GM21529 (cell line): ENCODE results near the gene TNFAIP3.

Experiments used
- ATAC-seq: cut with Tn5 transposase; IDR thresholded peaks from one replicate; pipeline ENCODE4 v1.9.1; 2021; ENCODE audit not compliant: unreplicated experiment

The TNFAIP3 gene

DNA sequence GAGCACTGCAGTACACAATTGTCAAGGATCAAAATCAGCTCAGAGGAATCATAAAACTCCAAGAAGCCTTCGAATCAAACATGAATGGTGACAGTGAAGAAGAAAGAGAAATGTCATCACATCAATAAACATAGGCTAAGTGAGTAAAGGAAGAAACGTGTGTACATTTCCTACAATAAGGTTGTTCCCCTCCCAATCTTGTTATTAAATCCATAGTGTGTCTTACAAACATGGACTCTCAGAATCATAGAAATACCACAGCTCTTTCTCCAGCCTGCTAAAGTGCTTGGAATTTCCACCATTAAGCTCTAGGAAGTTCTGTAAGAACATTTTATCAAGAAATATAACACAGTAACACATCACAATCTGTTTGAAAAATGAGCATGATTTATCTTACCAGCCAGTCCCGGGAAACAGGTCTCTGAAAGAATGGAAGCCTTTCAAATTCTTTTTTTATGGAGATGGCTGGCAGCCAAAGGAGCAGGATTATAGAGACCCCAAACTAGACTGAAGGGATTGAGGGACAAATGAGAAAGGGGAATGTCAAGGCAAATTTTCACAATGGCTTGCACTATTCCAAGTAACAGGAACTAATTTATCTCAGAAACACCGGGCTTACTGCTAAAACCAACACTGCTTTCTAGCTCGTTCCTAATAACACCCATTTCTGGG, 4.5 kb upstream of the TNFAIP3 start:
- ATAC-seq = no peak

GRCh38 chr6:137863091-137863797, 3.8 kb upstream of the TNFAIP3 start:
- ATAC-seq = no peak

DNA sequence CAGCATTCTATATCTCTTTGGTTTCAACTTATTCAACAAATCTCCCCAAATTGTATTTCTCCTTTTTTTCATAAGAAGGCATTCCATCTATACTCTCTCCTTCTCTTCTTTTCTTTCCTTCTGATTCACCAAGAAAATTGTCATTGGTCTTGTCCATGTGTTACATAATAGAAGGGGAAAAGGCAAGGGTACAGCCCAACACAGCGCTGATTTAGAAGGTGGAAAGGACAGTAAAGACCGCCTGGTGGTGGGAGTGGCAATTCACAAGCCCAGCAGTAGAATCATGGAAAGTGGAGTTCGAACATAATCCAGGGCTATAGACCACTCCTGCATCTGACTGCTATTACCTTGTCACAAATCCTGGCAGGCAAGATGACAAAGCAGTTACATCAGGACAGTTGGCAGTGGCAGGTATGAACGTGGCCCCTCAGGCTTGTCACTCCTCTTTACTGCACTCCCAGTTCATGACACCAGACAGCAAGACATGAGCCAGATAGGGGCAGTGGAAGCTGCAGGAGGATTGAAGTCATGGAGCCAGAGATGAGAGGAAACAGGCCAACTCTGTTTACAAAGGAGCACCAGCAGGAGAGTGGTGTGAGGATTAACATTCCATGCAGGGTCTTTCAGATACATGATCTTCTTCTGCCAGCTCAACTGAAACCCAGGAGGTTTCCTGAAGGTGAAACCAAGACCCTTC, 2.1 kb upstream of the TNFAIP3 start:
- no peak for ATAC-seq

DNA sequence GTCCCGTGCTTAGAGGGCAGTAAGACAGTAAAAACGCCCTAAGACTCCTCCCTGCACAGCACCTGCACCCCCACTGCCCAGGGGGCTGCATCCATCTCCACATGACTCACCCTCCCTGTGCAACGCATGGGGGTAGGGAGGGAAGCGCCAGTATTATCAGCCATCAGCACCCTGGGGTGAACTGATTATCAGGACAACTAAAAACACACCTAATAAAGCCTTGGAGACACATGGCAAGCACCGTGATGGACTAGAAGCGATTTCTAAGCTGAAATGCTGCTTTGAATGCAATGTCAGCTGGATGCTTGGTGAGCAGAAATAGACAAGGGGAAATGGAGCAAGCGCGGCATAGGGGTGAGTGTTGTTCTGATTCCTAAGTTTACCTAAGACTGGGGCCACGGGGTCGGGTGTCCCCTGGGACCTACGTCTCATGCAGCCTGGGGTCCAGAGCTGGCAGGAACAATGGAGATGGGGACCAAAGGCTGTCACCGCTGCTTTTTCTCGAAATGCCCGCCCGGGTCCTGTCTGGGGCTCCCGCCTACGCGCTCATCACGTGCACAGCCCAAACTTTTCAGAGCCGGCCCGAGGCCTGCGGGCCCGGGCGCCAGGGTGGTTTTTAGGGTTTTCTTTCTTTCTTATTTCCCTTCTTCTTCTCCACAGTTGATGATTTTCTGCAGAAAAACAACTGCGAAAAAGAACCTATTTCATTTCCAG, 702 bp upstream of the TNFAIP3 start:
- peak; percentile 31 for ATAC-seq

DNA sequence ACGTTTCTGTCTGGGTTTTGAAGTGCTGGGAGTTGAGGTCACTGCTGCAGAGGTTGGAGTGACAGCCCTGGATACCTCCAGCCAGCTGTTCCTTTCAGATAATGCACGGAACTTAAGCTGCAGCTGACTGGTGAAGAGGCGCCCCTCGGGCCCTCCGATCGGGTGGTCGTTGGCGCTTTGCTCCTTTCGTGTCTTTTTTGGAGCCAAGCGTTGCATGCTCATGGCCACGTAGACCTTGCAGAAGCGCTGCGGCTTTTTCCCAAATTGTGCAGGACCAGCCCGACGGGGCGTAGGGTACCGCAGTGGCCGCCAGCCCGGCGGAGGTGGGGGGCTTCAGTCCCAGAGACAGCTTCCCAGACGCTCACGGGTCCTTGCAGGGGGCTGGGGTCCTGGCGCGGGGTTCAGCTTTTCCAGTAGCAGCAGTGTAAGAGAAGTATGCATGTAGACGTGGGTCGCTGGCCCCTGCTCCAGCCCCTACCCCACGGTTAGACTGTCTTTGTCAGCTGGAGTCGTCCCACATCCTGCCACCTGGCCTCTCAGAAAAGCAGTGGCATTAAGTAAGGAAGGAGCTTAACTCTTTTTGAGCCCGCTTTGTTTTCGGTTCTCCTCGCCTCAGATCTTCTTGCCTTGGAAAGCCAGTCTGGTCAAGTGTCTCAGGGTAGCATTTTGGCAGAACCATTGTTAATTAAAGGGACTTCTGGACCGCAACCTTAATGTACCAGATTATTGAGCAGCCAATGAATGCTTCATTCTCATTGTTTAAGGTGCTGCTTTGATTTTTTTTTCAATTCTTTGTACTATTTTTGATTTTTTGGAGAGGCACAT, 838 bp downstream of the TNFAIP3 start:
- ATAC-seq = peak; percentile 13

GRCh38 chr6:137868721-137869548, 1.9 kb downstream of the TNFAIP3 start:
- ATAC-seq = no peak

DNA sequence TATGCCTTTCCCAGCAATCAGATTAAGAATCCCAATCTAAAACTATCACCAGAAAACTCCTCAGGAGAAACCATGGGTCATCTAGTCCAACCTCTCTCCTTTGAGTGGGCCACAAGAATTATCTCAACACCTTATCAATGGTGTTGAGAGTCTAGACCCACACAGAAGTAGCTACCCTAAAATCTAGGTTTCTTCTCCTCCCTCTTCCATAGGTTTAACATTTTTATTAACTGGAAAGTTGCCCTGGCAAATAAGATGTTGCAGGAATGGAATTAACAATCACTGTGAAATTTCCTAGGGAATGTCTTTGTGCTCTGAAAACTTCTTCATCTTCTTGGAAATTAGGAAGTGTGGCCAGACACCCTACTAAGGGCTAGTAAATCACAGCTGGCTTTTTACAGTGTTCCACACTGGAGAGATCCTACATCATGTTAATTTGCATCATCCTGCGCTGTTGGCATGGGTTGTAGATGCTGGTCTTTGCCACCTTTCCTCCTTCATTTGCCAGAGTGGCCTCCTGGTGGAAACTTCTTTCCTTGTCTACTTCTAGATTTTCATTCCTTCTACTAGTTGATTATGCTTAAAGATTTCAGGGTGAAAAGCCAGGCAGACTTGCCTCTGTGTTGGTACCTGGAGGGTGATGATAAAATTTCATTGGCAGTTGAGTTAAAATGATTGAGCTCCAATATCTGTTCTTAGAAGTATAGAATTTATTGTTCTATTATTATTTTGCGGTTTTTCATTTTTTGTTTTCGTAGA, 2.7 kb downstream of the TNFAIP3 start:
- no peak for ATAC-seq

DNA sequence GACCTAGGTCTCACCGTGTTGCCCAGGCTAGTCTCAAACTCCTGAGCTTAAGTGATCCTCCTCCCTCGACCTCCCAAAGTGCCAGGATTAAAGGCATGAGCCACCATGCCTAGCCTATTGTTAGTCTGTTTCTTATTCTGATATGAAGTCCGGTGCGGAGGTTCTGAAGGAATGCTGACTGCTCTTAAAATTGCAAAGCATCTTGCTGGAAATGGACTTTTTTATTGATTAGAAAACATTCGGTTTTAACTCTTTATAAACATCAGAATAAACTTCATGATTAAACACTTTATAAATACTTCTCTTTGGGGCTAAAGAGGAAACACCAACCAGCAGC, 3.2 kb downstream of the TNFAIP3 start:
- ATAC-seq = no peak

DNA sequence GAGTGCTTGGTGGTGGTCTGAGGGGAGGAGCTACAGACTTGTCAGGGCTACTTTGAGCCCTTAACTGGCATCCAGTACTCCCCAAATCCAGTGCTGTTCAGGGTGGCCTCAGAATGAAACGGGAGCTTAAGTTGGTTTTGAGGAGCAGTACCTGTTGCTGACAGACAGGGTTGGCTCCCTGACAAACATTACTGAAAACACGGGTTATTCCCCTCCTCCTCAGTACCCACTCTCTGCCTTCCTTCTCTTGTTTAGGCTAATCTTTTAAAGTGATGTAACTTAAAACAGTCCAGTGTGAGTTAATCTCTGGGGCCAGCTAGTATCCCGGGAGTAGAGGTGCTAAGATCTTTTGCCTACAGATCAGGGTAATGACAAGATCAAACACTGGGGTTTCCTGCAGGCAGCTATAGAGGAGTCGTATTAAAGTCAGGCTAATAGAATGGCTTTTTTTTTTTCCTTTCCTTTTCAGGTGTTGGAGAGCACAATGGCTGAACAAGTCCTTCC, 3.7 kb downstream of the TNFAIP3 start:
- peak; percentile 23 for ATAC-seq

DNA sequence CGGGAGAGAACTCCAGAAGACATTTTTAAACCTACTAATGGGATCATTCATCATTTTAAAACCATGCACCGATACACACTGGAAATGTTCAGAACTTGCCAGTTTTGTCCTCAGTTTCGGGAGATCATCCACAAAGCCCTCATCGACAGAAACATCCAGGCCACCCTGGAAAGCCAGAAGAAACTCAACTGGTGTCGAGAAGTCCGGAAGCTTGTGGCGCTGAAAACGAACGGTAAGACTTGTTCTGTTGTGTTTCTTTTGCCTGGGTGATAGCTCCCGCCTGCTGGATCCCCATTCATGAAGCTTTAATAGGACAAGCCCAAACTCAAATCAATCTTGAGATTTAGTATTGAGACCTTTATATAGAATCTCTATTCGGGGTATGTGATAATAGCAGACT, 4.2 kb downstream of the TNFAIP3 start:
- no peak for ATAC-seq

DNA sequence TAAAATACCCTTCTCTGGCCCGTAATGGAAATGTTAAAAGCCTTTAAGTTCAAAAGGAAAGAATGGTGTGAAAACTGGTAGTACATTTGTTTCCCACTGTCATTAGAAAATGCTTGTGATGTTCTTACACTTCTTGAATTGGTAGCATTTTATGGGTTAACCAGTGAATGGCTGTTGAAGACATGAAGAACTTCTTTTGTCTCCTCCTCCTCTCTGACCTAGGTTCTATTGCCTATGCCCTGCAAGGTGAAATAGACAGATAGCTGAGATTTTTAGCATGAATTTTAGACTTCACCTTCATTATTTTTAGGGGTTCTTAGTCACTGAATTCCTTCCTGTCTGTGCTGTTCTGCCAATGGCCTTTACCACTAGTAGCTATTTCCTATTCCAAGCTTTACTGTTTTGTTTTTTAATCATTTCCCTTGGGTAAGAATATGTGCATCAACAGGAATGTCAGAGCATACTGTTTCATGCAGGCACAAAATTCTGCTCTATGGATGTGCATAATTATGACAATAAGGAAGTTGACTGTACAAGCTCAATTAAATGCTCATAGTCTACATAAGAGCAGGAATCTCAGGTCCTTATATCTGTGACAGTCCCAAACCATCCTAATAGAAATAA, 4.9 kb downstream of the TNFAIP3 start:
- no peak for ATAC-seq

GRCh38 chr6:137872581-137873115, 5.6 kb downstream of the TNFAIP3 start:
- no peak for ATAC-seq

DNA sequence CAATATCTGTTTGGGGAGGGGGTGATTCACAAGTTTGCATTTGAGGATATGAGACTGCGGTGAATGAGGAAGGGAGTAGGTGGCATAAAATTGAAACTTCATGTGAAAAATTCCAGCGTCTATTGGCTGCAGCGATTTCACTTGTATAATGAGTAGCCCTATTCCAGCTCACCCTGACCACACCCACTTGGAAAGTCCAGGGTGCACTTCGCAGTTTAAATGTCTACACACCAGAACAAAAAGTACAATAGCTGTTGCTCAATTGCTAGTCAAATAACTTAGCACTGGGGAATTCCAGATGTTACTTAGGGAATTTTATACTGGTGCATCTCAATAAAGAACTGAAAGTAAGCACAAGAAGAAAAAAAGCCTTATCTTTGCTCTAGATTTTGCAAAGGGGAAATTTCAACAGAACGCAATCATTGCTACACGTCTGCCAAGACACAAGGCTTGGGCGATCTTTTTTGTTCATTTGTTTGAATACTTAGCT, 6.3 kb downstream of the TNFAIP3 start:
- peak; percentile 39 for ATAC-seq

DNA sequence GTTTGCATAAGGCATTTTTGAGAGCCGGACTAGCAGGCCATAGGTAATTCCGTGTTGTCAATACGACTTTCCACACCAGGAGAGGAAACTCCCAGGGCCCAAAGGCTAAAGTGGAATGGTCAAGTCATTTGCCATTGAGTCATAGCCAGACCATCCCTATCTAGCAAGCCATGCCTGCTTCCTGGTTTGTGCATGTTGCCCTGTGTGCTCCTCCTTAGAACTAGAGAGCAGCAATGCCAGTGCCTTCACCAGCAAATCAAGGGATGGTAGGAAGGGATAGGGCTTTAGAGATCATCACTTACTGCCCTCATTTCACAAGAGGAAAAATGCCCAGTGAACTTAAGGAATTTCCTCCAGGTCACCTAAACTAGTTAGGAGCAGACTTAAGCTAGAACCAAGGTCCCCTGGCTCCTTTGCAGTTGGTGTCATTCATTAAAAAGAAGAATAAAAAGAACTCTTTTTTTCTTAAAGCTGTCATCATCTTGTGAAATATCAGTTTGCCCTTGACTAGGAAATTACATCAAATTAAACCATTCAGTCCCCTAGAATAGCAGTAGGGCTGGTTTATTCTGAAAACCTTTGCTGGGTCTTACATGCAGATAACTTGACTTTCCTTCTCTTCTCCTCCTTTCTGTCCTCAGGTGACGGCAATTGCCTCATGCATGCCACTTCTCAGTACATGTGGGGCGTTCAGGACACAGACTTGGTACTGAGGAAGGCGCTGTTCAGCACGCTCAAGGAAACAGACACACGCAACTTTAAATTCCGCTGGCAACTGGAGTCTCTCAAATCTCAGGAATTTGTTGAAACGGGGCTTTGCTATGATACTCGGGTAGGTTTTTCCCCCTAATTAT, 7.4 kb downstream of the TNFAIP3 start:
- no peak for ATAC-seq

DNA sequence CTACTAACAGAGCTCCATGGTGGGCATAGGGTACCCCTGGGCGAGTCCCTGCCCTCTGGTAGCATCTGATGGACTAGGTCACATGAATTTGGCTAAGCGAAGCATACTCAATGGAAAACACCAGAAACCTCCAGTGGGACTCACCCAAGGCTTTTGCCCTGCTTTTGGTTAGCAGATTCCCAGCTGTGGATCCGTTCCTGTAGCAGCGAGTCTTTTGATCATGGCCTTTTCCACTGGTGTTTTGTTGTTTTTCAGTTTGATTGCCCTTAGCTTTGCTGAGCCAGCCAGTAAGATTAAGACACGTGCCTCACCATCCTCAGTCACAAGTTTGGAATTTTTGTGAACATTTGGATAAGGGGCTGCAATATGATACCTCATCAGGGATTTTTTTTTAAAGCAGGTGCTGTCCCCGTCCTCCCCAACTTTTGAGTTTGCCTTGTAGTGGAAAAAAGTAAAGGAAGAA, 8.0 kb downstream of the TNFAIP3 start:
- no peak for ATAC-seq

DNA sequence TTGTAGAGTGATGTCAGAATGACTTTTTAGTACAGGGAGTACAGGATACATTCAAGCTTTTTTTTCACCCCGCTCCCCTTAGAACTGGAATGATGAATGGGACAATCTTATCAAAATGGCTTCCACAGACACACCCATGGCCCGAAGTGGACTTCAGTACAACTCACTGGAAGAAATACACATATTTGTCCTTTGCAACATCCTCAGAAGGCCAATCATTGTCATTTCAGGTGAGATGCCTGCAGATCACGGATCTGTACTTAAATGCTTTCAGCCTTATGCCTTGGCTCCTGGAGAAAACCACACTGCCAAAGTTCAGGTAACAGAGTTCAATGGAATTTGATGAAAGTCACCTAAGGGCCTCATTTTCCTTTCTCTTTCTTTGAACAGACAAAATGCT, 8.5 kb downstream of the TNFAIP3 start:
- ATAC-seq = no peak

DNA sequence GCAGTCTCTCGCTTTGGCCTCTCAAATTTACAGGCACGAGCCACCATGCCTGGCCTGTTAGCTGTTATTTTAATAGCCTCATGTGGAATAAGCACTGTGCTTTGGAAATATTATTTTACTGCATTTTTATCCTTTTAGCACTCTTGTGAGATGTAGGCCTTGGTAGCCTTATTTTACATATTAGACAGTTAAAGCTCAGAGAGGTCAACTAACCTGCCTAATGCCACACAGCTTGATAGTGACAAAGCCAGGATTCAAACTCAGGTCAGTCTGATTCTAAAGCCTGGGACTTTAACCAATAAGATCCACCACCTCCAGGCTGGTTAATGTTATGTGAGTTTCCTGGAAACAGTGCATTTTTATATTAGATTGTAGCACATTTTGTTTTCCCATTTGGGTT, 9.5 kb downstream of the TNFAIP3 start:
- ATAC-seq = no peak
